ENCODE data around the gene CDKL5. TPM values are rescaled to one million over a fixed set of nuclear protein-coding genes. Genes with fewer than 3 reads are reported as not detected.

Gene CDKL5
- total and polyA plus RNA-seq, 2 donors (not counting 1 experiment from before 2014, with no cell fraction given): 0.72 to 4.6 TPM

GRCh38 chrX:18666614-18667013, 241.2 kb downstream of the CDKL5 start:
- H3K4me3 ChIP-seq (ENCODE audit: control extremely low read depth in 1 of 5, extremely low read depth in 1 of 5, insufficient read depth in 1 of 5, low read depth in 2 of 5, low read length in 4 of 5): no peak overlapping the region
- no peak overlapping the region for H3K9ac ChIP-seq (ENCODE audit: low read length)
- H3K27ac ChIP-seq (ENCODE audit: low read length in 2 of 2): no peak overlapping the region
- DNase-seq (no peak), ATAC-seq (ENCODE audit: low read depth) (no peak)
- TF ChIP-seq EZH2 (IDR thresholded peaks at IDR 0.05; ENCODE audit: borderline replicate concordance, insufficient read depth, low read depth, low read length, poor library complexity, severe bottlenecking): no peak
- no peak for TF ChIP-seq CTCF (IDR thresholded peaks at IDR 0.05)
- peaks cover 7% of the 10 kb centered on the region for H3K4me1 Mint-ChIP-seq
- no peak overlapping the region for H2AFZ ChIP-seq (ENCODE audit: insufficient read depth, low read depth, low read length, poor library complexity, severe bottlenecking)
- H3K79me2 ChIP-seq (ENCODE audit: control insufficient read depth, insufficient read depth, low read length): no peaks in the 10 kb centered on the region
- H3K9me3 ChIP-seq (ENCODE audit: control extremely low read depth in 1 of 3, control insufficient read depth in 2 of 3, insufficient read depth in 1 of 3, low read length in 2 of 3): no peaks in the 10 kb centered on the region
- no peaks in the 10 kb centered on the region for H3K36me3 ChIP-seq (replicated peaks in 1 of 2; ENCODE audit: control extremely low read depth in 1 of 2, control insufficient read depth in 1 of 2, extremely low read depth in 1 of 2, insufficient read depth in 2 of 2, low read length in 1 of 2)
- H3K4me2 ChIP-seq (replicated peaks; ENCODE audit: low read depth, low read length, poor library complexity, severe bottlenecking): no peak overlapping the region
- no peak overlapping the region for H3K4me3 Mint-ChIP-seq
- H3K27ac Mint-ChIP-seq: no peak overlapping the region
- H3K27me3 Mint-ChIP-seq: no peaks in the 10 kb centered on the region
- 40% methylated on average over 2 of the region's 15 CpGs for WGBS (ENCODE audit: insufficient coverage)
- ChIA-PET CTCF (interaction anchor here (1.2 kb wide), 1 partner anchor 11 kb away, joined by 3 read pairs; no protein-coding TSS in a partner anchor), POLR2A (no interaction called here)
- H3K4me1 ChIP-seq (ENCODE audit: control insufficient read depth in 2 of 2, insufficient read depth in 2 of 2, low read length in 2 of 2): peaks cover 3 to 10% of the 10 kb centered on the region in 2 donors
- no peaks in the 10 kb centered on the region for H3K9me3 Mint-ChIP-seq (ENCODE audit: insufficient read depth)
- H4K20me1 ChIP-seq (ENCODE audit: control insufficient read depth, insufficient read depth, low read length, poor library complexity, severe bottlenecking): no peaks in the 10 kb centered on the region
- intact Hi-C loops (cut with micrococcal nuclease): no loop called here
- no peaks in the 10 kb centered on the region for H3K27me3 ChIP-seq (replicated peaks in 1 of 4; ENCODE audit: control extremely low read depth in 1 of 4, control insufficient read depth in 3 of 4, insufficient read depth in 4 of 4, low read length in 3 of 4)

GRCh38 chrX:18668071-18668835, 242.8 kb downstream of the CDKL5 start:
- 65% methylated on average over 4 of the region's 15 CpGs for WGBS (ENCODE audit: insufficient coverage)
- ChIA-PET POLR2A (no interaction called here), CTCF (no interaction called here)
- Histone ChIP-seq H4K20me1 (ENCODE audit: control insufficient read depth, insufficient read depth, low read length, poor library complexity, severe bottlenecking) (no peaks in the 10 kb centered on the region), H3K9me3 (ENCODE audit: control extremely low read depth in 1 of 3, control insufficient read depth in 2 of 3, insufficient read depth in 1 of 3, low read length in 2 of 3) (no peaks in the 10 kb centered on the region), H3K4me1 (ENCODE audit: control insufficient read depth in 2 of 2, insufficient read depth in 2 of 2, low read length in 2 of 2) (peaks cover 3 to 10% of the 10 kb centered on the region in 2 donors), H3K27ac (ENCODE audit: low read length in 2 of 2) (no peak overlapping the region), H3K4me2 (replicated peaks; ENCODE audit: low read depth, low read length, poor library complexity, severe bottlenecking) (peak overlapping the region; percentile 47), H3K79me2 (ENCODE audit: control insufficient read depth, insufficient read depth, low read length) (no peaks in the 10 kb centered on the region), H3K4me3 (ENCODE audit: control extremely low read depth in 1 of 5, extremely low read depth in 1 of 5, insufficient read depth in 1 of 5, low read depth in 2 of 5, low read length in 4 of 5) (peak overlapping the region in 2 of 5 experiments; percentile 4 to 9), H3K36me3 (replicated peaks in 1 of 2; ENCODE audit: control extremely low read depth in 1 of 2, control insufficient read depth in 1 of 2, extremely low read depth in 1 of 2, insufficient read depth in 2 of 2, low read length in 1 of 2) (no peaks in the 10 kb centered on the region), H3K9ac (ENCODE audit: low read length) (peak overlapping the region; percentile 6), H2AFZ (ENCODE audit: insufficient read depth, low read depth, low read length, poor library complexity, severe bottlenecking) (peak overlapping the region; percentile 24), H3K27me3 (replicated peaks in 1 of 4; ENCODE audit: control extremely low read depth in 1 of 4, control insufficient read depth in 3 of 4, insufficient read depth in 4 of 4, low read length in 3 of 4) (no peaks in the 10 kb centered on the region)
- no peaks in the 10 kb centered on the region for H3K27me3 Mint-ChIP-seq
- peak overlapping the region; percentile 69 for H3K4me3 Mint-ChIP-seq
- DNase-seq (no peak), ATAC-seq (ENCODE audit: low read depth) (no peak)
- H3K9me3 Mint-ChIP-seq (ENCODE audit: insufficient read depth): no peaks in the 10 kb centered on the region
- TF ChIP-seq EZH2 (IDR thresholded peaks at IDR 0.05; ENCODE audit: borderline replicate concordance, insufficient read depth, low read depth, low read length, poor library complexity, severe bottlenecking) (no peak), CTCF (IDR thresholded peaks at IDR 0.05) (no peak)
- intact Hi-C loops (cut with micrococcal nuclease): no loop called here
- H3K27ac Mint-ChIP-seq: peak overlapping the region; percentile 68
- H3K4me1 Mint-ChIP-seq: peaks cover 10% of the 10 kb centered on the region

Data from B cell (primary cell).